Neutrophil (primary cell): ENCODE measurements around the gene HIGD1A.
"Not testable (repeated sequence)": the region's sequence is repeated elsewhere in the genome, so short reads cannot be mapped to it uniquely, and the experiment has no call there.

ENCODE experiments used
- H3K27ac ChIP-seq: fragments of 200-600 bp; sonication (generic); 2 replicates; pipeline ENCODE4 v1.5.1; 2016; ENCODE audit warnings: mild to moderate bottlenecking, moderate library complexity
- H3K27me3 ChIP-seq: fragments of 200-600 bp; sonication (generic); 2 replicates; pipeline ENCODE4 v1.6.0; 2016; ENCODE audit warnings: mild to moderate bottlenecking
- H3K36me3 ChIP-seq: fragments of 200-600 bp; sonication (generic); 2 replicates; pipeline ENCODE4 v1.5.1; 2017
- H3K4me1 ChIP-seq, 2 experiments: fragments of 200-600 bp in 1 of 2; sonication (generic) in 1 of 2; 1 replicate in 1 of 2; 2 replicates in 1 of 2; pipeline versions ENCODE4 v1.5.1 to v1.6.1; 2013 to 2016; ENCODE audit warnings: low read depth in 1 of 2, low read length in 1 of 2, mild to moderate bottlenecking in 1 of 2, moderate library complexity in 1 of 2; ENCODE audit not compliant: control insufficient read depth in 1 of 2, insufficient read depth in 1 of 2
- H3K4me3 ChIP-seq, 2 experiments: fragments of 200-600 bp in 1 of 2; sonication (generic) in 1 of 2; 1 replicate in 1 of 2; 2 replicates in 1 of 2; pipeline ENCODE4 v1.5.1; 2013 to 2016; ENCODE audit warnings: low read depth in 1 of 2, low read length in 1 of 2, mild to moderate bottlenecking in 1 of 2, moderate library complexity in 1 of 2
- H3K9me3 ChIP-seq: fragments of 200-600 bp; sonication (generic); 2 replicates; pipeline ENCODE4 v1.5.1; 2016
- CTCF ChIP-seq: fragments of 200-600 bp; sonication (generic); IDR thresholded peaks from 2 replicates; pipeline ENCODE4 v1.5.1; 2016; ENCODE audit warnings: antibody characterized with exemption

HIGD1A gene

GRCh38 chr3:42819351-42819965 is 15.2 kb upstream of the HIGD1A start:
- Histone ChIP-seq H3K9me3 (no peaks in the 10 kb centered on the region), H3K27me3 (no peaks in the 10 kb centered on the region), H3K27ac (no peak overlapping the region), H3K36me3 (no peaks in the 10 kb centered on the region), H3K4me3 (no peak overlapping the region), H3K4me1 (no peaks in the 10 kb centered on the region)
- no peak for TF ChIP-seq CTCF

GRCh38 chr3:42815826-42816225 is 11.5 kb upstream of the HIGD1A start:
- Histone ChIP-seq H3K4me1 (peaks cover 4 to 7% of the 10 kb centered on the region in 2 experiments), H3K36me3 (no peaks in the 10 kb centered on the region), H3K27ac (no peak overlapping the region), H3K9me3 (no peaks in the 10 kb centered on the region), H3K4me3 (no peak overlapping the region), H3K27me3 (no peaks in the 10 kb centered on the region)
- no peak for TF ChIP-seq CTCF

- Histone ChIP-seq H3K36me3 (no peaks in the 10 kb centered on the region), H3K4me1 (peaks cover 4 to 7% of the 10 kb centered on the region in 2 experiments), H3K4me3 (no peak overlapping the region), H3K27ac (no peak overlapping the region), H3K27me3 (no peaks in the 10 kb centered on the region), H3K9me3 (no peaks in the 10 kb centered on the region)
- no peak for TF ChIP-seq CTCF
Measured at GRCh38 chr3:42814914-42815507, 10.7 kb upstream of the HIGD1A start.

- Histone ChIP-seq H3K27me3 (no peaks in the 10 kb centered on the region), H3K36me3 (no peaks in the 10 kb centered on the region)
- no peak for TF ChIP-seq CTCF
Measured at GRCh38 chr3:42814246-42814645, 10.0 kb upstream of the HIGD1A start.

GRCh38 chr3:42811118-42811883 is 7.0 kb upstream of the HIGD1A start:
- H3K36me3 ChIP-seq, H3K4me3 ChIP-seq: not testable (repeated sequence)
- H3K27ac ChIP-seq = peak overlapping the region; percentile 25

More at GRCh38 chr3:42814246-42814645, 10.0 kb upstream of the HIGD1A start:
- Histone ChIP-seq H3K27ac (no peak overlapping the region), H3K4me3 (no peak overlapping the region), H3K4me1 (peaks cover 4 to 7% of the 10 kb centered on the region in 2 experiments), H3K9me3 (no peaks in the 10 kb centered on the region)

GRCh38 chr3:42810706-42811105 is 6.4 kb upstream of the HIGD1A start:
- peaks cover 30% of the 10 kb centered on the region for H3K27me3 ChIP-seq
- not testable (repeated sequence) for H3K9me3 ChIP-seq, H3K4me1 ChIP-seq, H3K27ac ChIP-seq, H3K4me3 ChIP-seq, H3K36me3 ChIP-seq

More at GRCh38 chr3:42811118-42811883, 7.0 kb upstream of the HIGD1A start:
- H3K4me1 ChIP-seq, H3K9me3 ChIP-seq: not testable (repeated sequence)
- H3K27me3 ChIP-seq = peaks cover 24% of the 10 kb centered on the region
